ENCODE data around the gene FOXR1.

FOXR1 gene

DNA sequence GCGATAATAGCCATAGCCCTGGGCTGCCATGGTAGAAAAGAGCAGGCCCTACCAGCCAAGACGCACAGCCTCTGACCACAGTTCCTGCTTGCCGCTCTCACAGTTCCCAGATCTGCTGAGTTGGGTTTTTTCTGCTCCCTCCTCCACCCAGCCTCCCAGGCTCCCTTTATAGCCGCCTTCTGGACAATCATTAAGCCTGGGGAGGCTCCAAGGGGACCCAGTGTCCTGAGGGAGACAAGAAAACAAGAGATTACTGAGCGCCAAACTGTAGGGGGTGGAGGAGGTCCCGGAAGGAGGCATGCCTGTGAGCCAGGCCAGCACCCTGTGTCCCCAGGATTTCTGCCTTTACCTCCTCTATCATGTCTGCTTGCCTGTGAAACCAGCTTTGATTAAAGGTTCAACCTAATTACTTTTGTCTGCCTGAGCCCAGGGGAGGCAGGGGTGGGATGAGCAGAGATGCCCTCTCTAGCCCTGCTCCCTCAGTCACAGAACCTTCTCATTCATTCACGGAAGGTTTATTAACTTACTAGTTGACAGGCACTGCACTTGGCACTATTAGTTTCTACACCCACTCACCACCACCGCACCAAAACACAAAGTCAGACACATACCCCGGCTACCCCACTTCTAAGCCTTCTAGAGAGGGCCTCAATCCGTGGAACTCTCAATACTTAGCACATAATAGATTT lies 57.9 kb downstream of the FOXR1 start:
- TF ChIP-seq YY1 (IDR thresholded peaks at IDR 0.05; ENCODE audit: insufficient read depth, insufficient read length) (no peak), SUZ12 (IDR thresholded peaks at IDR 0.05; ENCODE audit: extremely low read depth, insufficient read depth, insufficient read length) (no peak), ZNF274 (IDR thresholded peaks at IDR 0.05; ENCODE audit: low read depth, low read length) (no peak)
- H3K9me3 ChIP-seq (ENCODE audit: insufficient read depth, low read length): no peaks in the 10 kb centered on the region
- H3K27me3 ChIP-seq (ENCODE audit: insufficient read depth, insufficient read length): no peaks in the 10 kb centered on the region
- DNase-seq (ENCODE audit: low read depth, low spot score): no peak
- H3K4me3 ChIP-seq (ENCODE audit: insufficient read length, low read depth): peak overlapping the region; percentile 80
- H3K36me3 ChIP-seq (ENCODE audit: insufficient read depth, insufficient read length, low read length): peaks cover 47% of the 10 kb centered on the region
- H3K9ac ChIP-seq (ENCODE audit: insufficient read length, low read depth): peak overlapping the region; percentile 82
- peaks cover 10% of the 10 kb centered on the region for H3K4me1 ChIP-seq (ENCODE audit: insufficient read depth, insufficient read length)

GRCh38 chr11:119030029-119030328 lies 58.4 kb downstream of the FOXR1 start:
- H3K4me3 ChIP-seq (ENCODE audit: insufficient read length, low read depth): peak overlapping the region; percentile 80
- no peak for TF ChIP-seq ZNF274 (IDR thresholded peaks at IDR 0.05; ENCODE audit: low read depth, low read length)
- TF ChIP-seq YY1 (IDR thresholded peaks at IDR 0.05; ENCODE audit: insufficient read depth, insufficient read length): no peak
- no peak for TF ChIP-seq SUZ12 (IDR thresholded peaks at IDR 0.05; ENCODE audit: extremely low read depth, insufficient read depth, insufficient read length)
- peak overlapping the region; percentile 82 for H3K9ac ChIP-seq (ENCODE audit: insufficient read length, low read depth)
- H3K9me3 ChIP-seq (ENCODE audit: insufficient read depth, low read length): no peaks in the 10 kb centered on the region
- H3K4me1 ChIP-seq (ENCODE audit: insufficient read depth, insufficient read length): peaks cover 10% of the 10 kb centered on the region
- H3K36me3 ChIP-seq (ENCODE audit: insufficient read depth, insufficient read length, low read length): peaks cover 42% of the 10 kb centered on the region
- no peak for DNase-seq (ENCODE audit: low read depth, low spot score)
- H3K27me3 ChIP-seq (ENCODE audit: insufficient read depth, insufficient read length): no peaks in the 10 kb centered on the region

- H3K4me1 ChIP-seq (ENCODE audit: insufficient read depth, insufficient read length): peaks cover 10% of the 10 kb centered on the region
- peaks cover 37% of the 10 kb centered on the region for H3K36me3 ChIP-seq (ENCODE audit: insufficient read depth, insufficient read length, low read length)
- no peaks in the 10 kb centered on the region for H3K9me3 ChIP-seq (ENCODE audit: insufficient read depth, low read length)
- TF ChIP-seq SUZ12 (IDR thresholded peaks at IDR 0.05; ENCODE audit: extremely low read depth, insufficient read depth, insufficient read length): no peak
- no peak for TF ChIP-seq ZNF274 (IDR thresholded peaks at IDR 0.05; ENCODE audit: low read depth, low read length)
- TF ChIP-seq YY1 (IDR thresholded peaks at IDR 0.05; ENCODE audit: insufficient read depth, insufficient read length): no peak
- H3K9ac ChIP-seq (ENCODE audit: insufficient read length, low read depth): peak within 1 kb of the TSS; percentile 82
- H3K27me3 ChIP-seq (ENCODE audit: insufficient read depth, insufficient read length): no peaks in the 10 kb centered on the region
- H3K4me3 ChIP-seq (ENCODE audit: insufficient read length, low read depth): peak within 1 kb of the TSS; percentile 80
- DNase-seq (ENCODE audit: low read depth, low spot score): peak; percentile 99
These were observed 58.9 kb downstream of the FOXR1 start, which contains the start of gene SLC37A4 for GRCh38 chr11:119030329-119031047. SLC37A4 (minus strand) TSS chr11:119030877.

Data from NT2/D1 (cell line).